RWPE1 (cell line): ENCODE data around the gene CARMIL1.

ENCODE experiments used
- CTCF ChIA-PET: fragments of 350-600 bp; sonication (Branson Sonifier 250); formaldehyde crosslinking; extraction: SDS; loops from one replicate; lab custom pipeline; 2021; lab: Yijun Ruan, JAX
- POLR2A ChIA-PET: fragments of 400-600 bp; formaldehyde crosslinking; extraction: SDS; loops from one replicate; lab custom pipeline; 2020; ENCODE audit warnings: antibody characterized with exemption; ENCODE audit not compliant: low non-redundant PET; lab: Yijun Ruan, JAX
- DNase-seq: peaks from one replicate; pipeline ENCODE4 v3.0.0; 2012; ENCODE audit warnings: low spot score
- H3K27ac ChIP-seq: fragments of 450-650 bp; 2 replicates; pipeline ENCODE4 v1.5.1; 2017
- CTCF ChIP-seq: fragments of 450-650 bp; conservative IDR thresholded peaks from 2 replicates; pipeline ENCODE4 v1.5.1; 2017; ENCODE audit warnings: low read depth, mild to moderate bottlenecking

CARMIL1 gene

GRCh38 chr6:25239498-25239897 is 39.7 kb upstream of the CARMIL1 start:
- ChIA-PET POLR2A (no interaction called here), CTCF (interaction anchor here (0.8 kb wide), 1 partner anchor 40 kb away, joined by 4 read pairs; the partner anchor contains the start of gene CARMIL1)
- DNase-seq, result no peak
- H3K27ac ChIP-seq, result no peak overlapping the region
- TF ChIP-seq CTCF, result no peak

GRCh38 chr6:25242567-25242966 is 36.6 kb upstream of the CARMIL1 start:
- no peak for DNase-seq
- POLR2A ChIA-PET, result no interaction called here
- TF ChIP-seq CTCF, result no peak
- no peak overlapping the region for H3K27ac ChIP-seq
- CTCF ChIA-PET, result interaction anchor here (0.6 to 0.7 kb wide), 2 partner anchors 241 to 313 kb away, joined by 3 to 4 read pairs; no protein-coding TSS in a partner anchor

GRCh38 chr6:25244865-25245264 is 34.3 kb upstream of the CARMIL1 start:
- ChIA-PET CTCF (no interaction called here), POLR2A (no interaction called here)
- no peak overlapping the region for H3K27ac ChIP-seq
- TF ChIP-seq CTCF, result no peak
- no peak for DNase-seq

GRCh38 chr6:25248123-25248522 is 31.1 kb upstream of the CARMIL1 start:
- H3K27ac ChIP-seq, result no peak overlapping the region
- no peak for TF ChIP-seq CTCF
- CTCF ChIA-PET, result interaction anchor here (0.6 kb wide), 1 partner anchor 82 kb away, joined by 4 read pairs; no protein-coding TSS in a partner anchor
- DNase-seq, result no peak
- POLR2A ChIA-PET, result no interaction called here

GRCh38 chr6:25249133-25249532 is 30.0 kb upstream of the CARMIL1 start:
- CTCF ChIA-PET, result no interaction called here
- POLR2A ChIA-PET, result no interaction called here
- no peak for DNase-seq
- no peak overlapping the region for H3K27ac ChIP-seq
- no peak for TF ChIP-seq CTCF

- ChIA-PET POLR2A (no interaction called here), CTCF (interaction anchor here (1.1 to 1.2 kb wide), 2 partner anchors 10 to 28 kb away, joined by 3 to 6 read pairs; partner anchors contain the start of gene CARMIL1)
- no peak overlapping the region for H3K27ac ChIP-seq
- TF ChIP-seq CTCF, result no peak
- DNase-seq, result peak; percentile 45
Measured at GRCh38 chr6:25250878-25251277, 28.3 kb upstream of the CARMIL1 start.
